Measurements from ENCODE around the gene TFEB.

GRCh38 chr6:41768545-41769308 lies 33.3 kb upstream of the TFEB start:
- TF ChIP-seq CTCF (IDR thresholded peaks at IDR 0.05; ENCODE audit: low read depth, low read length, poor library complexity, severe bottlenecking): no peak
- no peak for TF ChIP-seq EZH2phosphoT487 (IDR thresholded peaks at IDR 0.05; ENCODE audit: borderline replicate concordance, low read length)

Data from DOHH2 (cell line).